ENCODE measurements around the gene ETV5.

ETV5 gene

GRCh38 chr3:186073641-186074040, 35.2 kb downstream of the ETV5 start:
- TF ChIP-seq CTCF (conservative IDR thresholded peaks at IDR 0.05; ENCODE audit: low read depth, low read length), result no peak
- Histone ChIP-seq H3K36me3 (ENCODE audit: insufficient read depth) (no peaks in the 10 kb centered on the region), H3K4me3 (IDR thresholded peaks at IDR 0.05; ENCODE audit: insufficient read depth, low read depth, low read length) (no peak overlapping the region), H3K27ac (no peak overlapping the region), H3K27me3 (ENCODE audit: insufficient read depth, low read depth) (no peaks in the 10 kb centered on the region), H3K4me2 (no peak overlapping the region), H3K79me2 (ENCODE audit: insufficient read depth, low read depth) (no peaks in the 10 kb centered on the region), H3K9ac (no peak overlapping the region), H4K20me1 (ENCODE audit: insufficient read depth) (no peaks in the 10 kb centered on the region), H3K4me1 (ENCODE audit: low read depth, poor library complexity, severe bottlenecking) (no peaks in the 10 kb centered on the region), H2AFZ (ENCODE audit: low read depth) (no peak overlapping the region)

- no peak for TF ChIP-seq CTCF (conservative IDR thresholded peaks at IDR 0.05; ENCODE audit: low read depth, low read length)
- no peaks in the 10 kb centered on the region for H3K79me2 ChIP-seq (ENCODE audit: insufficient read depth, low read depth)
- H2AFZ ChIP-seq (ENCODE audit: low read depth), result no peak overlapping the region
- no peaks in the 10 kb centered on the region for H3K27me3 ChIP-seq (ENCODE audit: insufficient read depth, low read depth)
- H4K20me1 ChIP-seq (ENCODE audit: insufficient read depth), result no peaks in the 10 kb centered on the region
- H3K4me1 ChIP-seq (ENCODE audit: low read depth, poor library complexity, severe bottlenecking), result peaks cover 9% of the 10 kb centered on the region
- H3K9ac ChIP-seq, result no peak overlapping the region
- no peaks in the 10 kb centered on the region for H3K36me3 ChIP-seq (ENCODE audit: insufficient read depth)
- no peak overlapping the region for H3K4me2 ChIP-seq
- H3K27ac ChIP-seq, result no peak overlapping the region
- no peak overlapping the region for H3K4me3 ChIP-seq (IDR thresholded peaks at IDR 0.05; ENCODE audit: insufficient read depth, low read depth, low read length)
These were observed 37.9 kb downstream of the ETV5 start for GRCh38 chr3:186070996-186071395.

- Histone ChIP-seq H3K4me3 (IDR thresholded peaks at IDR 0.05; ENCODE audit: insufficient read depth, low read depth, low read length) (no peak overlapping the region), H2AFZ (ENCODE audit: low read depth) (no peak overlapping the region), H3K4me1 (ENCODE audit: low read depth, poor library complexity, severe bottlenecking) (peaks cover 9% of the 10 kb centered on the region), H3K4me2 (no peak overlapping the region), H3K36me3 (ENCODE audit: insufficient read depth) (no peaks in the 10 kb centered on the region), H4K20me1 (ENCODE audit: insufficient read depth) (no peaks in the 10 kb centered on the region), H3K9ac (no peak overlapping the region), H3K79me2 (ENCODE audit: insufficient read depth, low read depth) (no peaks in the 10 kb centered on the region), H3K27me3 (ENCODE audit: insufficient read depth, low read depth) (no peaks in the 10 kb centered on the region), H3K27ac (no peak overlapping the region)
- TF ChIP-seq CTCF (conservative IDR thresholded peaks at IDR 0.05; ENCODE audit: low read depth, low read length), result no peak
These were observed 38.3 kb downstream of the ETV5 start for GRCh38 chr3:186070550-186070949.

- Histone ChIP-seq H4K20me1 (ENCODE audit: insufficient read depth) (no peaks in the 10 kb centered on the region), H2AFZ (ENCODE audit: low read depth) (no peak overlapping the region), H3K79me2 (ENCODE audit: insufficient read depth, low read depth) (no peaks in the 10 kb centered on the region), H3K9ac (no peak overlapping the region), H3K36me3 (ENCODE audit: insufficient read depth) (no peaks in the 10 kb centered on the region), H3K27ac (no peak overlapping the region), H3K4me2 (no peak overlapping the region), H3K4me1 (ENCODE audit: low read depth, poor library complexity, severe bottlenecking) (peaks cover 9% of the 10 kb centered on the region), H3K4me3 (IDR thresholded peaks at IDR 0.05; ENCODE audit: insufficient read depth, low read depth, low read length) (no peak overlapping the region), H3K27me3 (ENCODE audit: insufficient read depth, low read depth) (no peaks in the 10 kb centered on the region)
- no peak for TF ChIP-seq CTCF (conservative IDR thresholded peaks at IDR 0.05; ENCODE audit: low read depth, low read length)
These were observed 38.8 kb downstream of the ETV5 start for GRCh38 chr3:186070133-186070532.
